ENCODE data around the gene TTC39B.
A peak's percentile ranks its signal among the peaks of the same experiment; 100 is the strongest.

Gene TTC39B

GRCh38 chr9:15219546-15219945 lies 87.5 kb downstream of the TTC39B start:
- no peak overlapping the region for H3K27ac ChIP-seq
- no peak overlapping the region for H3K4me3 ChIP-seq (ENCODE audit: low read depth in 1 of 2, low read length in 1 of 2)
- no peaks in the 10 kb centered on the region for H3K36me3 ChIP-seq
- H3K9me3 ChIP-seq = no peaks in the 10 kb centered on the region
- H3K27me3 ChIP-seq = no peaks in the 10 kb centered on the region
- no peak for TF ChIP-seq CTCF (IDR thresholded peaks at IDR 0.05)
- no peaks in the 10 kb centered on the region for H3K4me1 ChIP-seq (ENCODE audit: control insufficient read depth in 1 of 2, insufficient read depth in 1 of 2, low read depth in 1 of 2, low read length in 1 of 2)

DNA sequence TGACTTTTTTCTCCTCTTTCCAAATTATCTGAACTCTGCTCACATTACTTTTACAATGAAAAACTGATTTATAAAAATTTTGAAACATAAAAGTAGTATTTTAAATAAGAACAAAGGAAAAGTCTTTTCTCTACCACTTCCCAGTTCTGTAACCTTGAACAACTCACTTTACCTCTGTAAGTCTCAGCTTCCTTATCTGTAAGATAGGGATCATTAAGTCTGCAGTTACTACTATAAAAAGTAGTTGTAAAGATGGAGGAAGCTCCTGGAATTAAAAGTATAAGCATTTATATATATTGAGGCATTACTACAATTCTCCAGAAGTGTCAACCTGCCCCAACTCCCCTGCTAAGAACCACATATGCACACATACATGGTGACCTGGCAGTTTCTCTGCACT lies 88.0 kb downstream of the TTC39B start:
- H3K4me3 ChIP-seq (ENCODE audit: low read depth in 1 of 2, low read length in 1 of 2) = no peak overlapping the region
- no peaks in the 10 kb centered on the region for H3K9me3 ChIP-seq
- H3K27ac ChIP-seq = no peak overlapping the region
- no peak for TF ChIP-seq CTCF (IDR thresholded peaks at IDR 0.05)
- no peaks in the 10 kb centered on the region for H3K36me3 ChIP-seq
- no peaks in the 10 kb centered on the region for H3K27me3 ChIP-seq
- H3K4me1 ChIP-seq (ENCODE audit: control insufficient read depth in 1 of 2, insufficient read depth in 1 of 2, low read depth in 1 of 2, low read length in 1 of 2) = no peaks in the 10 kb centered on the region

- Histone ChIP-seq H3K27ac (no peak overlapping the region), H3K27me3 (no peaks in the 10 kb centered on the region), H3K4me3 (ENCODE audit: low read depth in 1 of 2, low read length in 1 of 2) (no peak overlapping the region), H3K36me3 (no peaks in the 10 kb centered on the region), H3K9me3 (no peaks in the 10 kb centered on the region), H3K4me1 (ENCODE audit: control insufficient read depth in 1 of 2, insufficient read depth in 1 of 2, low read depth in 1 of 2, low read length in 1 of 2) (no peaks in the 10 kb centered on the region)
- TF ChIP-seq CTCF (IDR thresholded peaks at IDR 0.05) = no peak
Measured at GRCh38 chr9:15213249-15213648, 93.8 kb downstream of the TTC39B start.

GRCh38 chr9:15211815-15212495 lies 95.1 kb downstream of the TTC39B start:
- Histone ChIP-seq H3K27ac (no peak overlapping the region), H3K4me1 (ENCODE audit: control insufficient read depth in 1 of 2, insufficient read depth in 1 of 2, low read depth in 1 of 2, low read length in 1 of 2) (no peaks in the 10 kb centered on the region), H3K4me3 (ENCODE audit: low read depth in 1 of 2, low read length in 1 of 2) (no peak overlapping the region), H3K36me3 (no peaks in the 10 kb centered on the region), H3K27me3 (no peaks in the 10 kb centered on the region), H3K9me3 (no peaks in the 10 kb centered on the region)
- no peak for TF ChIP-seq CTCF (IDR thresholded peaks at IDR 0.05)

GRCh38 chr9:15211160-15211814 lies 95.7 kb downstream of the TTC39B start:
- H3K4me1 ChIP-seq (ENCODE audit: control insufficient read depth in 1 of 2, insufficient read depth in 1 of 2, low read depth in 1 of 2, low read length in 1 of 2) = no peaks in the 10 kb centered on the region
- H3K36me3 ChIP-seq = no peaks in the 10 kb centered on the region
- no peaks in the 10 kb centered on the region for H3K27me3 ChIP-seq
- H3K9me3 ChIP-seq = no peaks in the 10 kb centered on the region
- H3K4me3 ChIP-seq (ENCODE audit: low read depth in 1 of 2, low read length in 1 of 2) = no peak overlapping the region
- H3K27ac ChIP-seq = no peak overlapping the region
- peak; percentile 61 for TF ChIP-seq CTCF (IDR thresholded peaks at IDR 0.05)

All from neutrophil (primary cell).